Peyer's patch (tissue), 4 donors: ENCODE data around the gene B4GALT4.
"Not testable (repeated sequence)": the region's sequence is repeated elsewhere in the genome, so short reads cannot be mapped to it uniquely, and the experiment has no call there.

ENCODE experiments used
- CTCF ChIP-seq, 6 experiments: fragments of 450-650 bp in 4 of 6; fragments of 200-600 bp in 2 of 6; sonication (generic) in 1 of 6; IDR thresholded peaks; one replicate each; pipeline ENCODE4 v1.5.1; 2017 to 2019; ENCODE audit warnings: antibody characterized with exemption in 6 of 6, mild to moderate bottlenecking in 3 of 6, moderate library complexity in 1 of 6
- POLR2A ChIP-seq, 2 donors: fragments of 450-650 bp; IDR thresholded peaks; one replicate each; pipeline ENCODE4 v1.5.1; 2017; ENCODE audit warnings: antibody characterized with exemption in 2 of 2, mild to moderate bottlenecking in 2 of 2, moderate library complexity in 2 of 2

GRCh38 chr3:119242387-119243057, 1.8 kb upstream of the B4GALT4 start:
- not testable (repeated sequence) for TF ChIP-seq POLR2A, CTCF (IDR thresholded peaks at IDR 0.05)
